ENCODE data around the gene R3HDML. TPM values are rescaled to one million over a fixed set of nuclear protein-coding genes. Genes with fewer than 3 reads are reported as not detected.
"Not testable (repeated sequence)": the region's sequence is repeated elsewhere in the genome, so short reads cannot be mapped to it uniquely, and the experiment has no call there.

R3HDML gene
- polyA plus RNA-seq (ENCODE audit: insufficient read length in 12 of 12) = not detected
- long read RNA-seq, donor 1, partial matches to known transcripts = 58 of 58 reads
- long read RNA-seq, donor 1, other reads (novel, unspliced or antisense) = 0 of 58 reads
- long read RNA-seq, donor 2 = 0 reads
- long read RNA-seq, donor 3 = 0 reads
- long read RNA-seq, donor 4 = 0 reads
- long read RNA-seq, donor 5 = 0 reads
- long read RNA-seq, donor 6 = 0 reads
- long read RNA-seq, donor 7 = 0 reads
- long read RNA-seq, donor 8 = 0 reads
- long read RNA-seq, donor 9 = 0 reads
- long read RNA-seq, donor 10 = 0 reads
- long read RNA-seq, donor 11 = 0 reads

DNA sequence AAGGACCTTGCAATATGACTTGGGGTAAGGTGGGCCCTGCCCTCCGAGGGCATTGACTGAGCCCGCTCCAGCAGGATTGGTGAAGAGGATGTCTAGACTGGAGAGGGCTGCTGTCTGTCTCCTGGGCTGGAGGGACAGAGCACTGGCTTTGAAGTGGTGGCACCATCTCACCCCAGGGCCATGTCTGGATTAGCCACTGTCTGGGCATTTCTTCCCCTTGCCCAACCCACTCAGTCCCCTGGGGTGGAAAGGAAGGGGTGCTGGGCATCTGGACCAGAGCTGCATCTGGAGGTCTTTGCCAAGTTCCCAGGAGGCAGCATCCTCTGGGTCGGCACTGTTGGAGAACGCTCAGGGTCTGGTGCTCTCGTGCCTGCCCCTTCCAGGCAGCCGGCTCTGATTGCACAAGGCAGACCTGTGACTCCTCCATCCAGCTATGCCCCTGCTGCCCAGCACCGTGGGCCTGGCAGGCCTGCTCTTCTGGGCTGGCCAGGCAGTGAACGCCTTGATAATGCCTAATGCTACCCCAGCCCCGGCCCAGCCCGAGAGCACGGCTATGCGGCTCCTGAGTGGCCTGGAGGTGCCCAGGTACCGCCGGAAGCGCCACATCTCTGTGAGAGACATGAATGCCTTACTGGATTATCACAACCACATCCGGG is at the start of gene R3HDML:
R3HDML (plus strand) TSS at position 319 of the 656 bp plus-strand sequence; CDS start at position 434, 115 bp downstream.
- no peak for DNase-seq

DNA sequence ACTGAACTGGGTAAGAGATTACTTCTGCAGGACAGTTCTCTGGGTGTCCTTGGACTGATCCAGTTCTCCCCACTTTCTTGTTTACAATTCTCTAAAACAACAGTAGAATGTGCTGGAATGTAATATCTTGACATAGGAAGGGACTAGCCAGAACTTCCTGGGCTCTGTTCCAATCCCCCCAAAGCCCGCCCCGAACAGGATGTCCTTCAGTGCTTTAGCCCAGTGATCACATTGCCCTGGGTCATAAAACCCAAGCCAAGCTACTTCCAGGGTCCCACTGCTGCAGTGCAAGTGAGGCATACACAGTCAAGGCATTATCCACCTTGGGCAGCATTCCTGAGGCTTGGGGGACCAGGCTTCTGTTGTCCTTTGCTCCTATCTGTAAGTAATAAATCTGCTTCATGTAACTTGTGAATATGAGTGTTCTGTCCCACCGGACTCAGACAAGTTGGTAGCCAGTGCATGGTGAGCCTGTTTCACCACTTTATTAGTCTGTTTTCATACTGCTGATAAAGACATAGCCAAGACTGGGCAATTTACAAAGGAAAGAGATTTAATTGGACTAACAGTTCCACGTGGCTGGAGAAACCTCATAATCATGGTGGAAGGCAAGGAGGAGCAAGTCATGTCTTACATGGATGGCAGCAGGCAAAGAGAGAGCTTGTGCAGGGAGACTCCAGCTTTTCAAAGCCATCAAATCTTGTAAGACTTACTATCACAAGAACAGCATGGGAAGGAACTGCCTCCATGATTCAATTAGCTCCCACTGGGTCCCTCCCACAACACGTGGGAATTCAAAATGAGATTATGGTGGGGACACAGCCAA is 49.4 kb upstream of the R3HDML start:
- no peak for DNase-seq

DNA sequence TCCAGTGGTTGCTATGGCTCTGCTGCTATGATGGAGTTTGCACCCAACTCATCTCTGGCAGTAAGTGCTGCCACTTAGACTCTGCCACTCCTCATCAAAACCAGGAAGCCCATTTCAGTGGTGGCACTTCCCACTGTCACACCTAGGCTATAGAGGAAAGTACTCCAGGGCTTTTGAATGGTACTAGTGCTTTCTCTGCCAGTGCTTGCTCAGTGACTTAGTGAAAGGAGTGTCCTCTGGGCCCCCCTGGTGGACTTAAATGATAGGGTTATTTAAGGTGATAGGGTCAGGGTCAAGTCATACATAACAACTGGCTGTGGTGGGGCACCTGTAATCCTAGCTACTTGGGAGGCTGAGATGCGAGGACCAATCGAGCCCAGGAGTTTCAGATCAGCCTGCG is 48.6 kb upstream of the R3HDML start:
- DNase-seq = no peak

- DNase-seq = no peak
Observed at GRCh38 chr20:44291754-44292153, 45.1 kb upstream of the R3HDML start.

DNA sequence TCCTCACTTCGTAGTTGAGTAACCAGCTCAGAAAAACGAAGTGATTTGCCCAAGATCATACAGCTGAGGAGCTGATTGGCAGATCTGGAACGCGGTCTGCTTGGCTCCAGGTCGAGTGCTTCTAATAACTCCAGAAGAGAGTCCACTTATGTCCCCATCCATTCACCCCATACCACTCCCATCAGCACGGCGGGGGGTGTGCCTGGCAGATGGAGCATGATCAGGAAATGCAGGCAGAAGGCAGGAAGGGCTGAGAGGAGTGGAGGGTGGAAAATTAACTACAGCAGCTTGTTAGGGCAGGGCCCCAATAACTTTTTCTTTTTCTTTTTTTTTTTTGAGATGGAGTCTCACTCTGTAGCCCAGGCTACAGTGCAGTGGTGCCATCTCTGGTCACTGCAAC is 40.8 kb upstream of the R3HDML start:
- DNase-seq = no peak

DNA sequence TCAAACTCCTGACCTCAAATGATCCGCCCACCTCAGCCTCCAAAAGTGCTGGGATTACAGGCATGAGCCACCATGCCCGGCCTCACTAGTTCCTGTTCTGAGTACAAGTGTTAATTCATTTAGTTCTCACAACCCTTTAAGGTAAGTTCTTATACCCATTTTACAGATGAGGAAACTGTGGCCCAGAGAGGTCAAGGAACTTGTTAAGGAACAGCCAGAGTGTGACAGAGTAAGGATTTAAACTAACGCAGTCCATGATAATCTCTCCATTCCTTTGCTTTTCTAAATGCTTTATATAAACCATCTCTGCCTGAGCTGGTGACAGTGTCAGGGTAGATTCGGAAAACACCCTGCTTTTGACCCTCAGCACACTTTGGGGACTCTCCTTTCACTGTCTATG is 39.1 kb upstream of the R3HDML start:
- DNase-seq = no peak

DNA sequence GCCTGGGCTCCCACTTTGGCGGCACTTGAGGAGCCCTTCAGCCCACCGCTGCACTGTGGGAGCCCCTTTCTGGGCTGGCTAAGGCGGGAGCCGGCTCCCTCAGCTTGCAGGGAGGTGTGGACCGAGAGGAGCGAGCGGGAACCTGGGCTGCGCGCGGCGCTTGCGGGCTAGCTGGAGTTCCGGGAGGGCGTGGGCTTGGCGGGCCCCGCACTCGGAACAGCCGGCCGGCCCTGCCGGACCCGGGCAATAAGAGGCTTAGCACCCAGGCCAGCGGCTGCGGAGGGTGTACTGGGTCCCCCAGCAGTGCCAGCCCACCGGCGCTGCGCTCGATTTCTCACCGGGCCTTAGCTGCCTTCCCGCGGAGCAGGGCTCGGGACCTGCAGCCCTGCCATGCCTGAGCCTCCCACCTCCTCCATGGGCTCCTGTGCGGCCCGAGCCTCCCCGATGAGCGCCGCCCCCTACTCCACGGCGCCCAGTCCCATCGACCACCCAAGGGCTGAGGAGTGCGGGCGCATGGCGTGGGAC is 37.8 kb upstream of the R3HDML start:
- not testable (repeated sequence) for DNase-seq

- DNase-seq = no peak
Observed at GRCh38 chr20:44301285-44301684, 35.6 kb upstream of the R3HDML start.

- no peak for DNase-seq
Observed at GRCh38 chr20:44302026-44302669, 34.7 kb upstream of the R3HDML start.

GRCh38 chr20:44302736-44303135 is 34.1 kb upstream of the R3HDML start:
- DNase-seq = no peak

GRCh38 chr20:44304383-44304782 is 32.5 kb upstream of the R3HDML start:
- DNase-seq = no peak

DNA sequence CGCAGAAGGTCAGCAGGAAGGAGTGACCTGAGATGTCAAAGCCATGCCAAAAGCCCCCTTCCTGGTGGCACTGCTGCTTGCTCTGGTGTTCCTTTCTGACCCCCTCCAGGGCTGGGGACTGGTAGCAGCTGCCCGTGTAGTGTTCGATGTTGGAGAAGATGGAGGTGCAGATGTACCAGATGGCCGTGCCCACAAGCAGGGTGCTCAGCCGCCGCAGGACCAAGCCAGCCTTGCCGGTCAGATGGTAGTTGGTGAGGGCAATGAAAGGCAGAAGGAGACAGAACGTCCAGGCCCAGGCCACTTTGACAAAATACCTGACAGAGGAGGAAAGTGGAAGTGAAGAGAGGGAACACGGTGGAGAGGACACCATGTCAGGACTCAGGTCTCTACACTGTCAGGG is 29.9 kb upstream of the R3HDML start:
- DNase-seq = no peak

- peak; percentile 4 for DNase-seq
Observed at GRCh38 chr20:44309763-44310663, 26.8 kb upstream of the R3HDML start.

GRCh38 chr20:44310664-44311639 is 25.9 kb upstream of the R3HDML start, which contains the start of gene FITM2:
TSS of gene FITM2 (minus strand) at chr20:44311202. CDS start at chr20:44311148, 54 bp downstream.
- peak; percentile 99 for DNase-seq

- DNase-seq = no peak
Observed at GRCh38 chr20:44314870-44315269, 22.0 kb upstream of the R3HDML start.

DNA sequence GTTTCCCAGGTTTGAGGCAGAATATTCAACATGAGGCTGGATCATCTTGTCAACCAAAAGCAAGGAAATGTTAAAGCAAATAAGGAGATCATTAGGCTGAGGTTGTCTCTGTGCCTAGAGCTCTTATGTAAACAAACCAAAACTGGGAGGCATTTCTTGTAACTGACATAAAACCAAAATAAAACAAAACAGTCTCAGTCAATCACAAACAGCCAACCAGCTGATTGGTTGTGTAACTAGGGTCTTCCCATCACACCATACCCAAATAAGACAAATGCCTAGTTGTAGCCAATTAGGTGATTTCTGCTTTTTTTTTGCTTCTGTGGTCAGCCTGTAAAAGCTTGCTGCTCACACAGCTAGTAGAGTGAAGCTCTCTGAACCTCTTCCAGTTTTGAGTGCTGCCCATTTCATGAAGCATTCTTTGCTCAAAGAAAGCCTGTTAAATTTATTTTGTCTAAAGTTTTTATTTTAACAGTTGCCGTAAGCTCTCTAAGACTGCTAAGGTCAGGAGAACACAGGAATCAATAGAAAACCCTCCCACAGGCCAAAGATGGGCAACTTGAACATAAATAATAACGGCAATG is 16.9 kb upstream of the R3HDML start:
- no peak for DNase-seq

DNA sequence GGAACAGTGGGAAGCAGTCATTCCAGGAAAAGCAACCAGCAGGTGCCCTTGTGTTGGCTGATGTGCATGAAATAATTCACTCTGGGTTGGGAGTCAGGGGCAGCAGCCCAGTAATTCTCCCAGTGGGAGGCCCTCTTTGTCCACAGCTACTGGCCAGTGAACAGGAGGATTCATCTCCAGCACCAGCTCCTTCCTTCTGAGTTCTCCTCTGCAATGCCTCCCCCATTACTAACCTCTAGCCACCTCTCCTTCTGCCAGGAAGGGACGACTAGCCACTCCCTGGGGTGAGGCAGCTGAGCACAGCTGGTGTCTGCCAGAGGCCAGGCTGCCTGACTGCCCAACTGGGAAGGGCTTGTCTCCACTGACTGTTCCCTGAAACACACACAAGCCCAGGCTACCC is 12.5 kb upstream of the R3HDML start:
- no peak for DNase-seq

- no peak for DNase-seq
Observed at GRCh38 chr20:44326391-44327159, 10.3 kb upstream of the R3HDML start.
